ENCODE results near the gene SLC22A16.

The SLC22A16 gene, protein sequence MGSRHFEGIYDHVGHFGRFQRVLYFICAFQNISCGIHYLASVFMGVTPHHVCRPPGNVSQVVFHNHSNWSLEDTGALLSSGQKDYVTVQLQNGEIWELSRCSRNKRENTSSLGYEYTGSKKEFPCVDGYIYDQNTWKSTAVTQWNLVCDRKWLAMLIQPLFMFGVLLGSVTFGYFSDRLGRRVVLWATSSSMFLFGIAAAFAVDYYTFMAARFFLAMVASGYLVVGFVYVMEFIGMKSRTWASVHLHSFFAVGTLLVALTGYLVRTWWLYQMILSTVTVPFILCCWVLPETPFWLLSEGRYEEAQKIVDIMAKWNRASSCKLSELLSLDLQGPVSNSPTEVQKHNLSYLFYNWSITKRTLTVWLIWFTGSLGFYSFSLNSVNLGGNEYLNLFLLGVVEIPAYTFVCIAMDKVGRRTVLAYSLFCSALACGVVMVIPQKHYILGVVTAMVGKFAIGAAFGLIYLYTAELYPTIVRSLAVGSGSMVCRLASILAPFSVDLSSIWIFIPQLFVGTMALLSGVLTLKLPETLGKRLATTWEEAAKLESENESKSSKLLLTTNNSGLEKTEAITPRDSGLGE

GRCh38 chr6:110476046-110476849 is at the start of gene SLC22A16:
Gene SLC22A16 (minus strand): TSS chr6:110476613. CDS start chr6:110476574, 39 bp downstream.
- H3K4me3 ChIP-seq (ENCODE audit: low read length): no peak within 1 kb of the TSS; the same call in 1 of the 2 replicates
- no peak for TF ChIP-seq CTCF (conservative IDR thresholded peaks at IDR 0.05; ENCODE audit: low read length)
- DNase-seq (ENCODE audit: low read depth): no peak

- H3K4me3 ChIP-seq (ENCODE audit: low read length): no peak overlapping the region
- TF ChIP-seq CTCF (conservative IDR thresholded peaks at IDR 0.05; ENCODE audit: low read length): no peak
- no peak for DNase-seq (ENCODE audit: low read depth)
Observed at GRCh38 chr6:110525001-110525400, 48.6 kb upstream of the SLC22A16 start.

DNA sequence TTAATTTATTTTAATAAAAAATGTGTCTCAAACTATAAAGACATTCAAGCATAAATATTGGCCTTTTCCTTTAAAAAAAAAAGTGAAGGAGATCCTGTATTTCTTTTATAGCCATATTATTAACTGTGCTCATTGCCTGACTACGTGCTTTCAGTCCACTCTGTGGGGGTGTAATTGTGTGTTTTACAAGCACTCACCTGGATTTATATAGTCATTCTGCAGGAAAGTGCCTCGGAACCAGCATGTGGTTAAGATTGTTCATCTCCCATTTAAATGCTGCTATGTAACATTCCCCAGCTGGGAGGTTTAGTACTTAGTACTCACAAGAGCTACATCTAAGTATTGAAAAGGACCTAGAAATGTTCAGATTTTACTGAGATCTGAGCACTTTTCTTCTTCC is 47.9 kb upstream of the SLC22A16 start:
- DNase-seq (ENCODE audit: low read depth): no peak
- no peak for TF ChIP-seq CTCF (conservative IDR thresholded peaks at IDR 0.05; ENCODE audit: low read length)
- no peak overlapping the region for H3K4me3 ChIP-seq (ENCODE audit: low read length)

DNA sequence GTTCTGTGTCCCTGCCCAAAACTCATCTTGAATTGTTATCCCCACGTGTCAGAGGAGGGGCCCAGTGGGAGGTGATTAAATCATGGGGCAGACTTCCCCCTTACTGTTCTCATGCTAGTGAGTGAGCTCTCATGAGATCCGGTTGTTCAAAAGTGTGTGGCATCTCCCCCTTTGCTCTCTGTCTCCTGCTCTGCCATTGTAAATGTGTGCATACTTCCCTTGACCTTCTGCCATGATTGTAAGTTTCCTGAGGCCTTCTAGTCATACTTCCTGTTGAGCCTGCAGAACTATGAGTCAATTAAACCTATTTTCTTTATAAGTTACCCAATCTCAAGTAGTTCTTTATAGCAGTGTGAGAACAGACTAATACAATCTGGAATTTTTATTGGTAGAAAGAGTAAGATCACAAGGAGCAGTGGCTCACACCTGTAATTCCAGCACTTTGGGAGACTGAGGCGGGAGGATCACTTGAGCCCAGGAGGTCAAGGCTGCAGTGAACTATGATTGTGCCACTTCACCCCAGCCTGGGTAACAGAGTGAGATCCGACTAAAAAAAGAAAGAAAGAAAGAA is 47.1 kb upstream of the SLC22A16 start:
- DNase-seq (ENCODE audit: low read depth): no peak
- no peak for TF ChIP-seq CTCF (conservative IDR thresholded peaks at IDR 0.05; ENCODE audit: low read length)
- H3K4me3 ChIP-seq (ENCODE audit: low read length): no peak overlapping the region

GRCh38 chr6:110522427-110522826 is 46.0 kb upstream of the SLC22A16 start:
- DNase-seq (ENCODE audit: low read depth): no peak
- no peak overlapping the region for H3K4me3 ChIP-seq (ENCODE audit: low read length)
- no peak for TF ChIP-seq CTCF (conservative IDR thresholded peaks at IDR 0.05; ENCODE audit: low read length)

- TF ChIP-seq CTCF (conservative IDR thresholded peaks at IDR 0.05; ENCODE audit: low read length): no peak
- H3K4me3 ChIP-seq (ENCODE audit: low read length): no peak overlapping the region
- DNase-seq (ENCODE audit: low read depth): no peak
Observed at GRCh38 chr6:110520992-110521543, 44.7 kb upstream of the SLC22A16 start.

Data from AG10803 (cell line).